ENCODE measurements around the gene DCLRE1B.

GRCh38 chr1:113899111-113899510 lies 6.0 kb upstream of the DCLRE1B start:
- TF ChIP-seq CTCF (IDR thresholded peaks at IDR 0.05) (no peak), POLR2A (IDR thresholded peaks at IDR 0.05) (no peak)

Measured in heart left ventricle (tissue), 13 donors.